ENCODE results near the gene MDK. TPM values are rescaled to one million over a fixed set of nuclear protein-coding genes. Genes with fewer than 3 reads are reported as not detected.

The MDK gene
- total RNA-seq, 1 experiment from 2014 or later: 0.49 TPM

DNA sequence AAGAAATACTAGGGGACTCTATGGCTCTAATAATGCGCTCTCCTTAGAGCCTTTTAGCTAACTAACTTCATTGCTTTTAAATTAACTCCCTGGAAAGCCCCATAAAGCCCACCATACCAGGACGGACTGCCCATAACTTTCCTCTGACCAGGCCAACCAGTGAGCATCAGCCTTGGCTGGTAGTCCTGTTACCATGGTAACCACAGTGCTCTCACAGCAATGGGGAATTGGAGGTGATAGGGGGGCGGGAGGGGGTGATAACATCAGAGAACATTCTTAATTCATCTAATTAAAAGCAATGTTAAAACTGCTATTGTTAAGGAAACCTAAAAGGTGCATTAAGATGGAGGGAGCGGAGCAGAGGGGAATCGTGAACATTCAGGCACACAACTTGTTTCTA lies 37.3 kb downstream of the MDK start:
- TF ChIP-seq, protein P1, sequence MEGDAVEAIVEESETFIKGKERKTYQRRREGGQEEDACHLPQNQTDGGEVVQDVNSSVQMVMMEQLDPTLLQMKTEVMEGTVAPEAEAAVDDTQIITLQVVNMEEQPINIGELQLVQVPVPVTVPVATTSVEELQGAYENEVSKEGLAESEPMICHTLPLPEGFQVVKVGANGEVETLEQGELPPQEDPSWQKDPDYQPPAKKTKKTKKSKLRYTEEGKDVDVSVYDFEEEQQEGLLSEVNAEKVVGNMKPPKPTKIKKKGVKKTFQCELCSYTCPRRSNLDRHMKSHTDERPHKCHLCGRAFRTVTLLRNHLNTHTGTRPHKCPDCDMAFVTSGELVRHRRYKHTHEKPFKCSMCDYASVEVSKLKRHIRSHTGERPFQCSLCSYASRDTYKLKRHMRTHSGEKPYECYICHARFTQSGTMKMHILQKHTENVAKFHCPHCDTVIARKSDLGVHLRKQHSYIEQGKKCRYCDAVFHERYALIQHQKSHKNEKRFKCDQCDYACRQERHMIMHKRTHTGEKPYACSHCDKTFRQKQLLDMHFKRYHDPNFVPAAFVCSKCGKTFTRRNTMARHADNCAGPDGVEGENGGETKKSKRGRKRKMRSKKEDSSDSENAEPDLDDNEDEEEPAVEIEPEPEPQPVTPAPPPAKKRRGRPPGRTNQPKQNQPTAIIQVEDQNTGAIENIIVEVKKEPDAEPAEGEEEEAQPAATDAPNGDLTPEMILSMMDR (IDR thresholded peaks at IDR 0.05; ENCODE audit: unreplicated experiment): no peak
- no peak overlapping the region for H3K4me3 Mint-ChIP-seq (ENCODE audit: unreplicated experiment)
- H3K9me3 Mint-ChIP-seq (ENCODE audit: unreplicated experiment): no peaks in the 10 kb centered on the region
- no peak overlapping the region for H3K27ac Mint-ChIP-seq (ENCODE audit: low read depth, unreplicated experiment)
- POLR2A ChIA-PET: interaction anchor here (0.6 kb wide), 2 partner anchors 130 to 182 kb away, joined by 3 to 4 read pairs; no protein-coding TSS in a partner anchor
- peaks cover 35% of the 10 kb centered on the region for H3K36me3 Mint-ChIP-seq (ENCODE audit: insufficient read depth, unreplicated experiment)
- H3K4me1 Mint-ChIP-seq (ENCODE audit: insufficient read depth, unreplicated experiment): no peaks in the 10 kb centered on the region
- no peaks in the 10 kb centered on the region for H3K27me3 Mint-ChIP-seq (ENCODE audit: insufficient read depth, unreplicated experiment)
- no TSS peak for BruUV-seq (replicated peaks)
- DNase-seq (ENCODE audit: unreplicated experiment): no peak
- CTCF ChIA-PET: interaction anchor here (0.6 to 1.3 kb wide), 3 partner anchors 30 to 727 kb away, joined by 3 to 4 read pairs (median 3); no protein-coding TSS in a partner anchor
- intact Hi-C loops (cut with micrococcal nuclease): no loop called here

GRCh38 chr11:46420513-46420912 lies 39.0 kb downstream of the MDK start:
- Mint-ChIP-seq H3K4me3 (ENCODE audit: unreplicated experiment) (no peak overlapping the region), H3K36me3 (ENCODE audit: insufficient read depth, unreplicated experiment) (peaks cover 42% of the 10 kb centered on the region), H3K4me1 (ENCODE audit: insufficient read depth, unreplicated experiment) (no peaks in the 10 kb centered on the region), H3K27ac (ENCODE audit: low read depth, unreplicated experiment) (no peak overlapping the region), H3K9me3 (ENCODE audit: unreplicated experiment) (no peaks in the 10 kb centered on the region), H3K27me3 (ENCODE audit: insufficient read depth, unreplicated experiment) (no peaks in the 10 kb centered on the region)
- CTCF ChIA-PET: no interaction called here
- intact Hi-C loops (cut with micrococcal nuclease): no loop called here
- no peak for DNase-seq (ENCODE audit: unreplicated experiment)
- TF ChIP-seq, protein P1 (IDR thresholded peaks at IDR 0.05; ENCODE audit: unreplicated experiment): no peak
- BruUV-seq (replicated peaks): no TSS peak
- POLR2A ChIA-PET: interaction anchor here (1.3 kb wide), 1 partner anchor 9 kb away, joined by 3 read pairs; no protein-coding TSS in a partner anchor

DNA sequence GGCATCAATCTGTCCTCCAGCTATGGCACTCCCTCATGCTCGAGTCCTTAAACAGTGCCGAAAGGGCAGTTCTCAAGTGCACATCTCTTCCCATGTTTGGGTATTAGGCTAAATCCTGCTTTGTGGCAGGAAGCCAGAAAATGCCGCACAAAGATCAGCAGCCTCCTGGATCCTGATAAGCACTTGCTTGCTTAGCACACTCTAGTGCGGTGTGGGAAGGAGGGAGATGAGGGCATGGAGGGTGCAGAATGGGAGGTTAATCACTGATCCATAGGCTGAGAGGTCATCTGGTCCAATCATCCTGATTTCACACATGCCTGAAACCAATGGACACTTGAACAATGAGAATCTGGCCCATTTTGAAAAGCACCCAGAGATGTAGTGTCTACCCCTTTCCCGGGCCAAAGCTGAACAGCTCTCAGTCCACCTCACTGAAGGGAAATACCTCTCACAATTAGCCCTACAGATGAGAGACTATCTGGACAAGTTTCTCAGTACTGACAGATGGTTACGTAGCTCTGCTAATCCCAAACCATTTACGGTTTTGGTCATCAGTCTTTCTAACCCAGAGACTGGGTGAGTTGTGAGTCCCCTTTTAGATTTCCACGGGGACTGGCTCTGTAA lies 39.9 kb downstream of the MDK start:
- no peak for DNase-seq (ENCODE audit: unreplicated experiment)
- Mint-ChIP-seq H3K36me3 (ENCODE audit: insufficient read depth, unreplicated experiment) (peaks cover 40% of the 10 kb centered on the region), H3K27me3 (ENCODE audit: insufficient read depth, unreplicated experiment) (no peaks in the 10 kb centered on the region), H3K4me3 (ENCODE audit: unreplicated experiment) (no peak overlapping the region), H3K27ac (ENCODE audit: low read depth, unreplicated experiment) (no peak overlapping the region), H3K4me1 (ENCODE audit: insufficient read depth, unreplicated experiment) (no peaks in the 10 kb centered on the region), H3K9me3 (ENCODE audit: unreplicated experiment) (no peaks in the 10 kb centered on the region)
- CTCF ChIA-PET: interaction anchor here (0.6 kb wide), 1 partner anchor 13 kb away, joined by 3 read pairs; no protein-coding TSS in a partner anchor
- TF ChIP-seq, protein P1 (IDR thresholded peaks at IDR 0.05; ENCODE audit: unreplicated experiment): no peak
- intact Hi-C loops (cut with micrococcal nuclease): no loop called here
- no TSS peak for BruUV-seq (replicated peaks)
- POLR2A ChIA-PET: interaction anchor here (0.7 to 1.3 kb wide), 2 partner anchors 8 to 190 kb away, joined by 3 read pairs; no protein-coding TSS in a partner anchor

- TF ChIP-seq, protein P1 (IDR thresholded peaks at IDR 0.05; ENCODE audit: unreplicated experiment): no peak
- DNase-seq (ENCODE audit: unreplicated experiment): no peak
- H3K4me1 Mint-ChIP-seq (ENCODE audit: insufficient read depth, unreplicated experiment): no peaks in the 10 kb centered on the region
- intact Hi-C loops (cut with micrococcal nuclease): no loop called here
- no peaks in the 10 kb centered on the region for H3K27me3 Mint-ChIP-seq (ENCODE audit: insufficient read depth, unreplicated experiment)
- no peak overlapping the region for H3K27ac Mint-ChIP-seq (ENCODE audit: low read depth, unreplicated experiment)
- ChIA-PET POLR2A (interaction anchor here (0.8 kb wide), 1 partner anchor 9 kb away, joined by 3 read pairs; no protein-coding TSS in a partner anchor), CTCF (no interaction called here)
- BruUV-seq (replicated peaks): no TSS peak
- H3K36me3 Mint-ChIP-seq (ENCODE audit: insufficient read depth, unreplicated experiment): peaks cover 39% of the 10 kb centered on the region
- H3K9me3 Mint-ChIP-seq (ENCODE audit: unreplicated experiment): no peaks in the 10 kb centered on the region
- no peak overlapping the region for H3K4me3 Mint-ChIP-seq (ENCODE audit: unreplicated experiment)
These were observed 41.1 kb downstream of the MDK start for GRCh38 chr11:46422588-46422987.
